Measurements from ENCODE around the gene S100A10. TPM values are rescaled to one million over a fixed set of nuclear protein-coding genes. Genes with fewer than 3 reads are reported as not detected.

The S100A10 gene
- polyA plus RNA-seq, 1 experiment = 40.3 TPM

DNA sequence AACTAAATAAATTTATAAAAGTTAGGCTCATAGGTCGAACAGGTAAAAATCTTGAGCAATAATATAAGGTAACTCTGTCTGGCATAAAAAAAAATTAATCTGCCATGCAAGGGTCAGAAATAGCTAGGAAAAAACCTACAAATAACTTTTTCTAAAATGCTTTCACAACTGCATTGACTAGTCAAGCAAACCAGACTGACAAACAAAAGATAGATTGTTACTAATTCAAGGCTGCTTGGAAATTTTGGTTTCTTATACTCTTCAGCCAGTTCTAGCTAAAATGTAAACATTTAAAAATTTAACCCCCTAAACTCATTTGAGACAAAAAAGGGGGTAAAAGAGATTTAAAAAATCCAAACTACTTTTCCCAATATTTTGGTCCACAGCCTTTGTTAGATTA, 40.8 kb downstream of the S100A10 start:
- CTCF ChIA-PET = interaction anchor here (1.0 to 3.2 kb wide), 3 partner anchors 15 to 48 kb away, joined by 5 to 16 read pairs (median 5); no protein-coding TSS in a partner anchor
- POLR2A ChIA-PET = interaction anchor here (0.7 kb wide), 1 partner anchor 44 kb away, joined by 3 read pairs; no protein-coding TSS in a partner anchor
- H3K27me3 ChIP-seq (ENCODE audit: control insufficient read depth, insufficient read depth, low read length) = no peaks in the 10 kb centered on the region
- no peak overlapping the region for H3K4me3 ChIP-seq (ENCODE audit: low read depth, low read length)
- DNase-seq (ENCODE audit: low read depth) = no peak
- TF ChIP-seq CTCF (IDR thresholded peaks at IDR 0.05; ENCODE audit: insufficient read depth, low read depth, low read length) = no peak
- no peaks in the 10 kb centered on the region for H3K36me3 ChIP-seq (ENCODE audit: control insufficient read depth, insufficient read depth, low read length)

DNA sequence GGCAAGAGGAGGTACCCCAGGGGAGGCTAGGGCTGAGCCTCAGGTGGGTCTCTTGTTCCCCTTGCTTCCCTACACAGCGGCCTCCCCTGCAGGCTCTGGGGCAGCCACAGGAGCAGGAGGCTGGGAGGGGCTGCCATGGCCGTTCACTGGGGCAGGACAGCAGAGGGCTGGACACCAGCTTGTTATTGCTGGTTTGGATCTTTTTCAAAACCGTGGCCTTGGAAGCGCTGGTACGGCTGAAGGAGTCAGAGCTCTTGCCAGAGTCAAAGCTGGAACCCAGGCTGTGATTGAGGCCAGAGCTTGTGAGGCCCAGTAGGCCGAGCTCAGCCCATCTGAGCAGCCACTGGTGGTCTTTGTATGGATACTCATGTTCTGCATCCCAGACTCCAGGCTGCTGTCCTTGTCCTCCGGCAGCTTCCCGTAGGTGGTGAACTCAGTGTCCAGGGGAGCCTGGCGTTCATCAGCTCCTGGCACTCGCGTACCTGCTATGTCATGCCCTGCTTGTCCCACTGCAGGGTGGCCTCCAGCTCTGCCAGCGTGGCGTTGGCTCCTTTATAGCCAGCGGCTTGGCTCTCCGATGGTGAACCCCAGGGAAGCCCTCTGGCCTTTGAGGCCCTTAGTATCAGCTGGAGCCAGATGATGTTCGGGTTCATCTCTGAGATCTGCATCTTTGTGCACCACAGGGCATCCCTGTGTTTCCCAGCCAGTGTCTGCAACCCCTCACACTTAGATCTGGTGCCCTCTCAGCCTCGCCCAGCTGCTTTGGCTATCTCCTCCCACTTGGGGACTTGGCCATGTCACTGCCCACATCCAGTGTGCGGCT, 44.1 kb downstream of the S100A10 start:
- Histone ChIP-seq H3K36me3 (ENCODE audit: control insufficient read depth, insufficient read depth, low read length) (no peaks in the 10 kb centered on the region), H3K27me3 (ENCODE audit: control insufficient read depth, insufficient read depth, low read length) (no peaks in the 10 kb centered on the region), H3K4me3 (ENCODE audit: low read depth, low read length) (no peak overlapping the region)
- TF ChIP-seq CTCF (IDR thresholded peaks at IDR 0.05; ENCODE audit: insufficient read depth, low read depth, low read length) = no peak
- DNase-seq (ENCODE audit: low read depth) = no peak
- ChIA-PET POLR2A (interaction anchor here (0.6 kb wide), 1 partner anchor 35 kb away, joined by 4 read pairs; no protein-coding TSS in a partner anchor), CTCF (interaction anchor here (0.7 to 3.2 kb wide), 10 partner anchors 14 to 103 kb away, joined by 3 to 24 read pairs (median 5); no protein-coding TSS in a partner anchor)

GRCh38 chr1:151948506-151948905, 45.2 kb downstream of the S100A10 start:
- TF ChIP-seq CTCF (IDR thresholded peaks at IDR 0.05; ENCODE audit: insufficient read depth, low read depth, low read length) = no peak
- ChIA-PET POLR2A (interaction anchor here (0.6 kb wide), 1 partner anchor 39 kb away, joined by 10 read pairs; the partner anchor contains the start of gene THEM4), CTCF (interaction anchor here (1.1 to 3.2 kb wide), 3 partner anchors 13 to 63 kb away, joined by 3 to 24 read pairs (median 14); no protein-coding TSS in a partner anchor)
- DNase-seq (ENCODE audit: low read depth) = no peak
- Histone ChIP-seq H3K27me3 (ENCODE audit: control insufficient read depth, insufficient read depth, low read length) (no peaks in the 10 kb centered on the region), H3K4me3 (ENCODE audit: low read depth, low read length) (no peak overlapping the region), H3K36me3 (ENCODE audit: control insufficient read depth, insufficient read depth, low read length) (no peaks in the 10 kb centered on the region)

- Histone ChIP-seq H3K36me3 (ENCODE audit: control insufficient read depth, insufficient read depth, low read length) (no peaks in the 10 kb centered on the region), H3K4me3 (ENCODE audit: low read depth, low read length) (no peak overlapping the region), H3K27me3 (ENCODE audit: control insufficient read depth, insufficient read depth, low read length) (no peaks in the 10 kb centered on the region)
- ChIA-PET CTCF (interaction anchor here (1.0 to 3.5 kb wide), 4 partner anchors 12 to 43 kb away, joined by 3 to 29 read pairs (median 5); no protein-coding TSS in a partner anchor), POLR2A (no interaction called here)
- TF ChIP-seq CTCF (IDR thresholded peaks at IDR 0.05; ENCODE audit: insufficient read depth, low read depth, low read length) = no peak
- no peak for DNase-seq (ENCODE audit: low read depth)
Observed at GRCh38 chr1:151947140-151947539, 46.5 kb downstream of the S100A10 start.

Measured in BJ (cell line).